Testis (tissue), 3 donors: ENCODE measurements around the gene PRKAG2. TPM values are rescaled to one million over a fixed set of nuclear protein-coding genes. Genes with fewer than 3 reads are reported as not detected.

ENCODE experiments used
- DNase-seq: peaks from one replicate; pipeline ENCODE4 v3.0.0-alpha.2; 2019
- H3K27ac ChIP-seq, 2 donors: fragments of 200-600 bp; sonication (generic); one replicate each; pipeline ENCODE4 v1.5.1; 2019
- H3K27me3 ChIP-seq: fragments of 200-600 bp; sonication (generic); one replicate; pipeline ENCODE4 v1.5.1; 2019
- H3K36me3 ChIP-seq: fragments of 200-600 bp; sonication (generic); one replicate; pipeline ENCODE4 v1.5.1; 2017; ENCODE audit warnings: low read depth; ENCODE audit errors: missing control alignments
- H3K4me1 ChIP-seq: fragments of 200-600 bp; sonication (generic); one replicate; pipeline ENCODE4 v1.5.1; 2019
- H3K4me3 ChIP-seq, 2 donors: fragments of 200-600 bp; sonication (generic); one replicate each; pipeline ENCODE4 v1.5.1; 2017 to 2019
- H3K9me3 ChIP-seq: fragments of 200-600 bp; sonication (generic); one replicate; pipeline ENCODE4 v1.5.1; 2017
- CTCF ChIP-seq, 3 experiments: fragments of 450-650 bp in 2 of 3; fragments of 200-600 bp in 1 of 3; sonication (generic) in 1 of 3; IDR thresholded peaks; one replicate each; pipeline ENCODE4 v1.5.1; 2016 to 2019; ENCODE audit warnings: antibody characterized with exemption in 3 of 3, mild to moderate bottlenecking in 2 of 3, moderate library complexity in 1 of 3
- POLR2A ChIP-seq: fragments of 450-650 bp; IDR thresholded peaks from one replicate; pipeline ENCODE4 v1.6.1; 2017; ENCODE audit warnings: antibody characterized with exemption, mild to moderate bottlenecking, moderate library complexity
- WGBS, 2 donors: methylation state at CpG; one replicate each; pipeline ENCODE4 v1.1.5; 2018; 5-methylcytosine and 5-hydroxymethylcytosine counted together
- intact Hi-C: fragments of 100-400 bp; cut with DNase I; formaldehyde crosslinking; loops from one replicate; pipeline ENCODE4 v1.15.1; 2023; ENCODE audit warnings: low total_unique reads
- polyA plus RNA-seq: library from polyadenylated mRNA; stranded (reverse); fragments of 350-450 nt; fragmentation: Illumina TruSeq; extraction: RNeasy Lipid Tissue Mini Kit (QIAGEN cat#74804); gene quantifications from one replicate; pipeline ENCODE4 v1.2.3, GENCODE V29; 2014; ENCODE audit warnings: low read depth, low replicate concordance; ENCODE audit not compliant: insufficient read depth
- total RNA-seq, 2 donors: library from RNA; depleted of rRNA; stranded (reverse); fragments of >200 nt; gene quantifications; one replicate each; pipeline ENCODE4 v1.2.3, GENCODE V29; 2016

The PRKAG2 gene
- total and polyA plus RNA-seq, 3 donors from 2014 or later, result 27.9 to 28.7 (median 28.6) TPM

- Histone ChIP-seq H3K4me1 (no peaks in the 10 kb centered on the region), H3K27ac (no peak overlapping the region), H3K27me3 (no peaks in the 10 kb centered on the region), H3K4me3 (no peak overlapping the region), H3K36me3 (no peaks in the 10 kb centered on the region), H3K9me3 (no peaks in the 10 kb centered on the region)
- TF ChIP-seq CTCF (IDR thresholded peaks at IDR 0.05), result no peak
- TF ChIP-seq POLR2A, result no peak
- DNase-seq, result no peak
- 73 to 80% methylated on average over 18 to 21 of the region's 21 CpGs for WGBS, 2 donors
- intact Hi-C loops, result no loop called here
Observed at GRCh38 chr7:151889406-151890354, 12.8 kb upstream of the PRKAG2 start.

GRCh38 chr7:151888079-151889067 is 11.5 kb upstream of the PRKAG2 start:
- Histone ChIP-seq H3K9me3 (no peaks in the 10 kb centered on the region), H3K27ac (no peak overlapping the region), H3K4me3 (no peak overlapping the region), H3K27me3 (no peaks in the 10 kb centered on the region), H3K4me1 (no peaks in the 10 kb centered on the region), H3K36me3 (no peaks in the 10 kb centered on the region)
- intact Hi-C loops, result no loop called here
- TF ChIP-seq CTCF (IDR thresholded peaks at IDR 0.05) (no peak), POLR2A (no peak)
- DNase-seq, result no peak
- WGBS, 2 donors, result 86% methylated on average over 20 to 24 of the region's 24 CpGs

- DNase-seq, result no peak
- H3K4me3 ChIP-seq, result no peak overlapping the region
- H3K27me3 ChIP-seq, result no peaks in the 10 kb centered on the region
- WGBS, 2 donors, result 79 to 81% methylated on average over 15 of the region's 15 CpGs
- H3K36me3 ChIP-seq, result no peaks in the 10 kb centered on the region
- intact Hi-C loops, result no loop called here
- no peak overlapping the region for H3K27ac ChIP-seq
- TF ChIP-seq CTCF (IDR thresholded peaks at IDR 0.05) (no peak), POLR2A (no peak)
- H3K9me3 ChIP-seq, result no peaks in the 10 kb centered on the region
- H3K4me1 ChIP-seq, result no peaks in the 10 kb centered on the region
Observed at GRCh38 chr7:151886783-151887182, 9.9 kb upstream of the PRKAG2 start.

GRCh38 chr7:151885202-151885580 is 8.3 kb upstream of the PRKAG2 start:
- no peak for DNase-seq

More at GRCh38 chr7:151885202-151885580, 8.3 kb upstream of the PRKAG2 start:
- intact Hi-C loops, result no loop called here
- Histone ChIP-seq H3K9me3 (no peaks in the 10 kb centered on the region), H3K36me3 (no peaks in the 10 kb centered on the region), H3K4me1 (no peaks in the 10 kb centered on the region), H3K4me3 (no peak overlapping the region), H3K27me3 (no peaks in the 10 kb centered on the region), H3K27ac (no peak overlapping the region)
- 86 to 89% methylated on average over 7 of the region's 7 CpGs for WGBS, 2 donors
- no peak for TF ChIP-seq POLR2A
- no peak for TF ChIP-seq CTCF (IDR thresholded peaks at IDR 0.05)
